SK-N-SH (cell line): ENCODE data around the gene RAE1. TPM values are rescaled to one million over a fixed set of nuclear protein-coding genes. Genes with fewer than 3 reads are reported as not detected.

ENCODE experiments used
- CTCF ChIA-PET: fragments of 300-600, 350-600 bp; formaldehyde crosslinking; extraction: SDS; loops from one replicate; lab custom pipeline; 2021; lab: Yijun Ruan, JAX
- POLR2A ChIA-PET: fragments of 350-600 bp; sonication (Branson Sonifier 250); formaldehyde crosslinking; extraction: SDS; loops from one replicate; lab custom pipeline; 2020; ENCODE audit warnings: antibody characterized with exemption, inconsistent platforms; lab: Yijun Ruan, JAX
- DNase-seq: peaks from one replicate; pipeline ENCODE4 v3.0.0; 2012
- H2AFZ ChIP-seq: fragments of 200-600 bp; sonication (generic); 2 replicates; pipeline ENCODE4 v1.8.1; 2016; ENCODE audit warnings: antibody characterized with exemption, mild to moderate bottlenecking, low read depth
- H3F3A ChIP-seq: fragments of 200-600 bp; sonication (generic); replicated peaks from 2 replicates; pipeline ENCODE3; 2016; ENCODE audit warnings: antibody characterized with exemption, mild to moderate bottlenecking; ENCODE audit not compliant: insufficient read depth
- H3K27ac ChIP-seq, 2 experiments: fragments of 200-500 bp in 1 of 2; fragments of 200-600 bp in 1 of 2; sonication (Bioruptor generic) in 1 of 2; sonication (generic), shearing (Covaris generic) in 1 of 2; 2 replicates each; pipeline versions ENCODE4 v1.5.1 to v1.6.1; 2014 to 2016; ENCODE audit warnings: low read depth in 2 of 2, inconsistent platforms in 1 of 2, low read length in 1 of 2, mild to moderate bottlenecking in 1 of 2, mixed read lengths in 1 of 2
- H3K27me3 ChIP-seq: fragments of 200-600 bp; sonication (generic), shearing (Covaris generic); 2 replicates; pipeline ENCODE4 v1.6.1; 2016; ENCODE audit warnings: mixed run types; ENCODE audit not compliant: insufficient read depth
- H3K36me3 ChIP-seq, 2 experiments: fragments of 200-500 bp in 1 of 2; fragments of 200-600 bp in 1 of 2; sonication (Bioruptor generic) in 1 of 2; sonication (generic) in 1 of 2; replicated peaks in 1 of 2; 2 replicates each; pipeline versions ENCODE3 to v1.5.1; 2014 to 2016; ENCODE audit warnings: low read length in 1 of 2, mild to moderate bottlenecking in 1 of 2; ENCODE audit not compliant: insufficient read depth in 2 of 2, control insufficient read depth in 1 of 2
- H3K4me1 ChIP-seq, 2 experiments: fragments of 200-500 bp in 1 of 2; fragments of 200-600 bp in 1 of 2; sonication (Bioruptor generic) in 1 of 2; sonication (generic), shearing (Covaris generic) in 1 of 2; 2 replicates each; pipeline versions ENCODE4 v1.5.1 to v1.6.1; 2014 to 2016; ENCODE audit warnings: low read depth in 1 of 2, low read length in 1 of 2, mixed run types in 1 of 2; ENCODE audit not compliant: insufficient read depth in 2 of 2, control insufficient read depth in 1 of 2
- H3K4me2 ChIP-seq: fragments of 200-600 bp; sonication (generic), shearing (Covaris generic); 2 replicates; pipeline ENCODE4 v1.6.1; 2017; ENCODE audit warnings: mixed run types
- H3K4me3 ChIP-seq, 2 experiments: fragments of 200-500 bp in 1 of 2; fragments of 200-600 bp in 1 of 2; sonication (Bioruptor generic) in 1 of 2; sonication (generic), shearing (Covaris generic) in 1 of 2; 2 replicates each; pipeline versions ENCODE4 v1.5.1 to v1.8.1; 2014 to 2016; ENCODE audit warnings: low read depth in 2 of 2, inconsistent platforms in 1 of 2, low read length in 1 of 2, mild to moderate bottlenecking in 1 of 2, mixed read lengths in 1 of 2, moderate library complexity in 1 of 2
- H3K79me2 ChIP-seq: fragments of 200-600 bp; sonication (generic); 2 replicates; pipeline ENCODE4 v1.8.1; 2017; ENCODE audit warnings: mild to moderate bottlenecking; ENCODE audit not compliant: insufficient read depth
- H3K9ac ChIP-seq: fragments of 200-600 bp; sonication (generic); 2 replicates; pipeline ENCODE4 v1.6.1; 2017; ENCODE audit warnings: mixed run types
- H3K9me2 ChIP-seq: fragments of 200-600 bp; sonication (generic); 2 replicates; pipeline ENCODE4 v1.6.1; 2017; ENCODE audit warnings: mixed run types
- H3K9me3 ChIP-seq: fragments of 200-600 bp; sonication (generic); 2 replicates; pipeline ENCODE4 v1.6.1; 2017; ENCODE audit warnings: mixed run types, mild to moderate bottlenecking, moderate library complexity
- H4K20me1 ChIP-seq: fragments of 200-600 bp; sonication (generic); 2 replicates; pipeline ENCODE4 v1.6.1; 2017; ENCODE audit warnings: mild to moderate bottlenecking, mixed run types; ENCODE audit not compliant: insufficient read depth
- CHD2 ChIP-seq: fragments of 150-350 bp; IDR thresholded peaks from 2 replicates; pipeline ENCODE4 v1.6.1; 2018; ENCODE audit warnings: low read length; ENCODE audit not compliant: partially characterized antibody
- EZH2phosphoT487 ChIP-seq: fragments of 200-600 bp; sonication (generic); IDR thresholded peaks from 2 replicates; pipeline ENCODE4 v1.6.1; 2017; ENCODE audit warnings: low read depth, mixed run types, mild to moderate bottlenecking, antibody characterized with exemption, moderate library complexity, borderline replicate concordance
- FOXJ3 ChIP-seq: sonication (generic); formaldehyde crosslinking; IDR thresholded peaks from 2 replicates; pipeline ENCODE4 v1.5.1; 2020; ENCODE audit warnings: mild to moderate bottlenecking, missing genetic modification reagents
- FOXM1 ChIP-seq: IDR thresholded peaks from 2 replicates; pipeline ENCODE4 v1.4.0; 2012; ENCODE audit warnings: low read depth, mild to moderate bottlenecking
- GABPA ChIP-seq: IDR thresholded peaks from 2 replicates; pipeline ENCODE4 v1.4.0; 2012; ENCODE audit warnings: low read depth, mild to moderate bottlenecking
- MEF2A ChIP-seq: IDR thresholded peaks from 2 replicates; pipeline ENCODE4 v1.4.0; 2012; ENCODE audit warnings: low read depth, borderline replicate concordance
- MXI1 ChIP-seq: IDR thresholded peaks from 2 replicates; pipeline ENCODE4 v1.6.1; 2012; ENCODE audit warnings: mild to moderate bottlenecking, low read depth, low read length, improper control_type of control experiment
- NFIC ChIP-seq: IDR thresholded peaks from 2 replicates; pipeline ENCODE4 v1.4.0; 2012; ENCODE audit warnings: borderline replicate concordance
- POLR2AphosphoS5 ChIP-seq: IDR thresholded peaks from 2 replicates; pipeline ENCODE4 v1.6.1; 2012; ENCODE audit warnings: low read depth, low read length
- RCOR1 ChIP-seq: fragments of 150-350 bp; IDR thresholded peaks from 2 replicates; pipeline ENCODE4 v1.6.1; 2017; ENCODE audit warnings: antibody characterized with exemption, low read length
- RFX5 ChIP-seq: IDR thresholded peaks from 2 replicates; pipeline ENCODE4 v1.6.1; 2012; ENCODE audit warnings: mild to moderate bottlenecking, improper control_type of control experiment, low read length
- SIN3A ChIP-seq: IDR thresholded peaks from 2 replicates; pipeline ENCODE4 v1.6.1; 2012; ENCODE audit warnings: low read depth, mild to moderate bottlenecking, low read length, moderate library complexity, borderline replicate concordance
- TAF1 ChIP-seq: IDR thresholded peaks from 2 replicates; pipeline ENCODE4 v1.6.1; 2012; ENCODE audit warnings: low read depth, mild to moderate bottlenecking, low read length, moderate library complexity, borderline replicate concordance
- TCF12 ChIP-seq: IDR thresholded peaks from 2 replicates; pipeline ENCODE4 v1.4.0; 2012
- WGBS: methylation state at CpG from one replicate; pipeline ENCODE4 v1.1.6; 2017; ENCODE audit warnings: low lambda C conversion rate; 5-methylcytosine and 5-hydroxymethylcytosine counted together
- polyA plus RNA-seq, 3 experiments: library from polyadenylated mRNA; depleted of rRNA; stranded (reverse); fragments of >200 nt; gene quantifications; 2 replicates each; pipeline ENCODE4 v1.2.3, GENCODE V29; 2012
- TF ChIP-seq, protein P1 (sequence below): IDR thresholded peaks from 2 replicates; pipeline ENCODE4 v1.6.1; 2012; ENCODE audit warnings: mild to moderate bottlenecking, low read depth, low read length, moderate library complexity

The RAE1 gene
- polyA plus RNA-seq, 1 of the 3 experiments (the other 2 are of a cell fraction): 82.4 TPM

DNA sequence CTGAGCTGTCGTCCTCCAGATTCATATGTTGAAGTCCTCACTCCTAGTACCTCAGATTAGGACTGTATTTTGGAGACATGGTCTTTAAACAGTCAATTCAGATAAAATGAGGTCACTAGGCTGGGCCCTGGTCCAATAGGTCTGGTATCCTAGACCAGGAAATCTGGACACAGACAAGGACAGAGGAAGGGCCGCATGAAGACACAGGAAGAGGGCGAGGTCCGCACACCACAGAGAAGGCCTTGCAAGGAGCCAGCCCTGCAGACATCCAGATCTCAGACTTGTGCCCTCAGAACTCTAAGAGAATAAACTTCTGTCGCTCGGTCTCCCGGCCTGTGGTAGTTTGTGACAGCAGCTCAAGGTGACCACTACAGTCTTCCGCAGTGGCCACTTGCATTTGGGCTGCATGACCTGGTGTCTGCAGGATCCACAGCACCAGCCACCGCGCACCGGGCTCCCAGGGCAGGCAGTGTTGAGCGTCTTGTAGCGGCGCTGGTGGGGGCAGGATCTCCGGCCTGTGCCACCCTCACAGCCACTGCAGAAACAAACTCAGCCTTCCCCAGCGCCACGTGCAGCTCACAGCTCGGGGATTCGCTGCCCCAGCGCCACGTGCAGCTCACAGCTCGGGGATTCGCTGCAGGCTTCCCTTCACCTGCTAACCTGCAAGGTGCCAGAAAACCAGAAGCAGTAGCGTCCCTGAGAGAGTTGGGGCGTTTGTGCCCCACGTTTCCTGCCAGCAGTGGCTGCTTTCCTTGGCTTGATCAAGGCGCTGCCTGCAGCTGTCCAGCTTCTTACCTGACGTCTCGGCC, 34.1 kb downstream of the RAE1 start:
- Histone ChIP-seq H3K9me3 (no peaks in the 10 kb centered on the region), H3K36me3 (peaks cover 0 to 7% of the 10 kb centered on the region in 2 experiments), H3K4me1 (no peaks in the 10 kb centered on the region), H2AFZ (no peak overlapping the region), H3K79me2 (no peaks in the 10 kb centered on the region), H3K4me3 (no peak overlapping the region), H3K4me2 (no peak overlapping the region), H4K20me1 (no peaks in the 10 kb centered on the region), H3K27me3 (no peaks in the 10 kb centered on the region), H3K9me2 (no peaks in the 10 kb centered on the region), H3K27ac (no peak overlapping the region), H3F3A (no peaks in the 10 kb centered on the region), H3K9ac (no peak overlapping the region)
- TF ChIP-seq POLR2AphosphoS5 (no peak), NFIC (no peak), RCOR1 (no peak)
- ChIA-PET POLR2A (no interaction called here), CTCF (interaction anchor here (1.5 to 7.0 kb wide), 3 partner anchors 108 to 114 kb away, joined by 4 to 68 read pairs (median 5); no protein-coding TSS in a partner anchor)
- no peak for DNase-seq
- 95% methylated on average over 13 of the region's 29 CpGs for WGBS

DNA sequence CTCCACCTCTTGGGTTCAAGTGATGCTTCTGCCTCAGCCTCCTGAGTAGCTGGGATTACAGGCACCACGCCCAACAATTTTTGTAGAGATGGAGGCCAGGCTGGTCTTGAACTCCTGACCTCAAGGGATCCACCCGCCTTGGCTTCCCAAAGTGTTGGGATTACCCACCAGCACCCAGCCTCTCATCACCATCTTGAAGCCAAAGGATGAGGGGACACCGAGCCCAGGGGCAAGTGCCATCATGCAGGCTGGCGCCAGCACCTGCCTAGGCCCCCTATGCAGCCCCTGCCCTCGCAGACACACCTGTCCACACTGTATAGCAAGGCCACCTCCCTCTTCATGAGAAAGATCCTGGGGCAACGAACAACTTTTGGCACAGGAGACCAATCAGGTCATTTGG, 34.9 kb downstream of the RAE1 start:
- DNase-seq: no peak
- no peak overlapping the region for H3K27ac ChIP-seq
- TF ChIP-seq CHD2 (no peak), MXI1 (no peak), TAF1 (no peak), EZH2phosphoT487 (no peak), MEF2A (no peak), TCF12 (no peak), RFX5 (no peak), FOXJ3 (no peak), FOXM1 (no peak), SIN3A (no peak), GABPA (no peak), NFIC (no peak)
- TF ChIP-seq, protein P1, sequence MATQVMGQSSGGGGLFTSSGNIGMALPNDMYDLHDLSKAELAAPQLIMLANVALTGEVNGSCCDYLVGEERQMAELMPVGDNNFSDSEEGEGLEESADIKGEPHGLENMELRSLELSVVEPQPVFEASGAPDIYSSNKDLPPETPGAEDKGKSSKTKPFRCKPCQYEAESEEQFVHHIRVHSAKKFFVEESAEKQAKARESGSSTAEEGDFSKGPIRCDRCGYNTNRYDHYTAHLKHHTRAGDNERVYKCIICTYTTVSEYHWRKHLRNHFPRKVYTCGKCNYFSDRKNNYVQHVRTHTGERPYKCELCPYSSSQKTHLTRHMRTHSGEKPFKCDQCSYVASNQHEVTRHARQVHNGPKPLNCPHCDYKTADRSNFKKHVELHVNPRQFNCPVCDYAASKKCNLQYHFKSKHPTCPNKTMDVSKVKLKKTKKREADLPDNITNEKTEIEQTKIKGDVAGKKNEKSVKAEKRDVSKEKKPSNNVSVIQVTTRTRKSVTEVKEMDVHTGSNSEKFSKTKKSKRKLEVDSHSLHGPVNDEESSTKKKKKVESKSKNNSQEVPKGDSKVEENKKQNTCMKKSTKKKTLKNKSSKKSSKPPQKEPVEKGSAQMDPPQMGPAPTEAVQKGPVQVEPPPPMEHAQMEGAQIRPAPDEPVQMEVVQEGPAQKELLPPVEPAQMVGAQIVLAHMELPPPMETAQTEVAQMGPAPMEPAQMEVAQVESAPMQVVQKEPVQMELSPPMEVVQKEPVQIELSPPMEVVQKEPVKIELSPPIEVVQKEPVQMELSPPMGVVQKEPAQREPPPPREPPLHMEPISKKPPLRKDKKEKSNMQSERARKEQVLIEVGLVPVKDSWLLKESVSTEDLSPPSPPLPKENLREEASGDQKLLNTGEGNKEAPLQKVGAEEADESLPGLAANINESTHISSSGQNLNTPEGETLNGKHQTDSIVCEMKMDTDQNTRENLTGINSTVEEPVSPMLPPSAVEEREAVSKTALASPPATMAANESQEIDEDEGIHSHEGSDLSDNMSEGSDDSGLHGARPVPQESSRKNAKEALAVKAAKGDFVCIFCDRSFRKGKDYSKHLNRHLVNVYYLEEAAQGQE: no peak
- no peaks in the 10 kb centered on the region for H3F3A ChIP-seq
- H3K4me2 ChIP-seq: no peak overlapping the region
- no peak overlapping the region for H3K9ac ChIP-seq
- CTCF ChIA-PET: interaction anchor here (7.0 kb wide), 1 partner anchor 110 kb away, joined by 68 read pairs; no protein-coding TSS in a partner anchor
- H3K27me3 ChIP-seq: no peaks in the 10 kb centered on the region
- POLR2A ChIA-PET: no interaction called here
- WGBS: 92% methylated on average over 2 of the region's 6 CpGs
- no peaks in the 10 kb centered on the region for H4K20me1 ChIP-seq
- no peaks in the 10 kb centered on the region for H3K9me2 ChIP-seq
- no peak overlapping the region for H2AFZ ChIP-seq
- H3K9me3 ChIP-seq: no peaks in the 10 kb centered on the region
- no peaks in the 10 kb centered on the region for H3K79me2 ChIP-seq
- peaks cover 0 to 5% of the 10 kb centered on the region in 2 experiments for H3K36me3 ChIP-seq
- peaks cover 0 to 3% of the 10 kb centered on the region in 2 experiments; a peak in 1 of 4 replicates for H3K4me1 ChIP-seq
- H3K4me3 ChIP-seq: no peak overlapping the region
